RWPE2 (cell line): ENCODE data around the gene E2F3.
"Not testable (repeated sequence)": the region's sequence is repeated elsewhere in the genome, so short reads cannot be mapped to it uniquely, and the experiment has no call there.

Experiments
- ATAC-seq: fragments of 200-7000 bp; cut with Tn5 transposase; 3 replicates; pipeline ENCODE4 v1.9.1; 2021; ENCODE audit warnings: low read depth
- DNase-seq: peaks from one replicate; pipeline ENCODE4 v3.0.0-alpha.2; 2020; ENCODE audit warnings: low spot score
- H3K27ac ChIP-seq: fragments of 450-650 bp; 2 replicates; pipeline ENCODE4 v1.5.1; 2017; ENCODE audit warnings: mild to moderate bottlenecking; ENCODE audit not compliant: poor library complexity, severe bottlenecking
- H3K27me3 ChIP-seq: fragments of 250-450 bp; sonication (Bioruptor Pico); 2 replicates; pipeline ENCODE4 v1.5.1; 2021; ENCODE audit warnings: mild to moderate bottlenecking, moderate library complexity; ENCODE audit not compliant: insufficient read depth, poor library complexity, severe bottlenecking
- H3K36me3 ChIP-seq: fragments of 250-450 bp; sonication (Bioruptor Pico); 2 replicates; pipeline ENCODE4 v1.5.1; 2020; ENCODE audit warnings: low read depth, mild to moderate bottlenecking, moderate library complexity
- H3K4me1 ChIP-seq: fragments of 250-450 bp; sonication (Bioruptor Pico); 2 replicates; pipeline ENCODE4 v1.5.1; 2021; ENCODE audit warnings: mild to moderate bottlenecking, moderate library complexity; ENCODE audit not compliant: insufficient read depth, poor library complexity, severe bottlenecking
- H3K4me3 ChIP-seq: fragments of 250-450 bp; sonication (Bioruptor Pico); 2 replicates; pipeline ENCODE4 v1.5.1; 2021; ENCODE audit warnings: mild to moderate bottlenecking, moderate library complexity; ENCODE audit not compliant: severe bottlenecking
- H3K9me3 ChIP-seq: fragments of 250-450 bp; sonication (Bioruptor Pico); 2 replicates; pipeline ENCODE4 v1.5.1; 2021; ENCODE audit warnings: mild to moderate bottlenecking, moderate library complexity; ENCODE audit not compliant: severe bottlenecking
- TF ChIP-seq, protein P1 (sequence below): fragments of 450-650 bp; IDR thresholded peaks from one replicate; pipeline ENCODE4 v1.5.1; 2017; ENCODE audit warnings: mild to moderate bottlenecking, moderate library complexity; ENCODE audit not compliant: poor library complexity, severe bottlenecking

The E2F3 gene

GRCh38 chr6:20497216-20498040 is 95.7 kb downstream of the E2F3 start:
- H3K9me3 ChIP-seq = no peaks in the 10 kb centered on the region
- H3K36me3 ChIP-seq = peaks cover 5% of the 10 kb centered on the region; the same call in 1 of the 2 replicates
- H3K4me1 ChIP-seq = no peaks in the 10 kb centered on the region
- no peak overlapping the region for H3K4me3 ChIP-seq
- H3K27me3 ChIP-seq = no peaks in the 10 kb centered on the region
- ATAC-seq (no peak), DNase-seq (no peak)
- H3K27ac ChIP-seq = no peak overlapping the region
- TF ChIP-seq, protein P1, sequence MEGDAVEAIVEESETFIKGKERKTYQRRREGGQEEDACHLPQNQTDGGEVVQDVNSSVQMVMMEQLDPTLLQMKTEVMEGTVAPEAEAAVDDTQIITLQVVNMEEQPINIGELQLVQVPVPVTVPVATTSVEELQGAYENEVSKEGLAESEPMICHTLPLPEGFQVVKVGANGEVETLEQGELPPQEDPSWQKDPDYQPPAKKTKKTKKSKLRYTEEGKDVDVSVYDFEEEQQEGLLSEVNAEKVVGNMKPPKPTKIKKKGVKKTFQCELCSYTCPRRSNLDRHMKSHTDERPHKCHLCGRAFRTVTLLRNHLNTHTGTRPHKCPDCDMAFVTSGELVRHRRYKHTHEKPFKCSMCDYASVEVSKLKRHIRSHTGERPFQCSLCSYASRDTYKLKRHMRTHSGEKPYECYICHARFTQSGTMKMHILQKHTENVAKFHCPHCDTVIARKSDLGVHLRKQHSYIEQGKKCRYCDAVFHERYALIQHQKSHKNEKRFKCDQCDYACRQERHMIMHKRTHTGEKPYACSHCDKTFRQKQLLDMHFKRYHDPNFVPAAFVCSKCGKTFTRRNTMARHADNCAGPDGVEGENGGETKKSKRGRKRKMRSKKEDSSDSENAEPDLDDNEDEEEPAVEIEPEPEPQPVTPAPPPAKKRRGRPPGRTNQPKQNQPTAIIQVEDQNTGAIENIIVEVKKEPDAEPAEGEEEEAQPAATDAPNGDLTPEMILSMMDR = no peak

GRCh38 chr6:20498041-20498385 is 96.3 kb downstream of the E2F3 start:
- Histone ChIP-seq H3K36me3 (peaks cover under 1% of the 10 kb centered on the region; the same call in 1 of the 2 replicates), H3K4me3 (no peak overlapping the region), H3K27ac (no peak overlapping the region), H3K27me3 (no peaks in the 10 kb centered on the region), H3K9me3 (no peaks in the 10 kb centered on the region), H3K4me1 (no peaks in the 10 kb centered on the region)
- DNase-seq (no peak), ATAC-seq (no peak)
- TF ChIP-seq, protein P1 = no peak

GRCh38 chr6:20509212-20509611 is 107.5 kb downstream of the E2F3 start:
- TF ChIP-seq, protein P1 = no peak
- H3K36me3 ChIP-seq = no peaks in the 10 kb centered on the region
- no peaks in the 10 kb centered on the region for H3K9me3 ChIP-seq
- no peak overlapping the region for H3K4me3 ChIP-seq
- no peak for ATAC-seq
- no peaks in the 10 kb centered on the region for H3K4me1 ChIP-seq
- no peak overlapping the region for H3K27ac ChIP-seq
- H3K27me3 ChIP-seq = no peaks in the 10 kb centered on the region
- no peak for DNase-seq

DNA sequence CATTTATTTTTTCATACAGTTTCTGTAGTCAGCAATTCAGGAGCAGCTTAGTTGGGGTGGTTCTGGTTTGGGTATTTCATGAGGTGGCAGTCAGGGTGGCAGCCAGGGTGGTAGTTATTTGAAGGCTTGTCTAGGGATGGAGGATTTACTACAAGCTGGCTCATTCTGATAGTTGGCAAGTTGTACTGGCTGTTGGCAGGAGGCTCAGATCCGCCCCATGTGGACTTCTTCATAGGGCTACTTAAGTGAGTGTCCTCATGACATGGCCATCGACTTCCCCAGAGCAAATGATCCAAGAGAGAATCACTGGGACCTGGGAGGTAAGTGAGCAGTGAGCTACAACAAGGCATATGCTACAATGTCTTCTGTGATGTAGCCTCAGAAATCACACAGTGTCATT is 110.2 kb downstream of the E2F3 start:
- ATAC-seq (no peak), DNase-seq (no peak)
- TF ChIP-seq, protein P1 = no peak
- Histone ChIP-seq H3K27me3 (no peaks in the 10 kb centered on the region), H3K4me1 (peaks cover 10% of the 10 kb centered on the region), H3K27ac (no peak overlapping the region), H3K4me3 (no peak overlapping the region), H3K9me3 (no peaks in the 10 kb centered on the region), H3K36me3 (no peaks in the 10 kb centered on the region)

- not testable (repeated sequence) for ATAC-seq, DNase-seq, H3K27me3 ChIP-seq
These were observed 123.5 kb downstream of the E2F3 start for GRCh38 chr6:20525208-20525607.

More at GRCh38 chr6:20525208-20525607, 123.5 kb downstream of the E2F3 start:
- not testable (repeated sequence) for H3K36me3 ChIP-seq, H3K4me3 ChIP-seq, H3K27ac ChIP-seq, H3K9me3 ChIP-seq, H3K4me1 ChIP-seq
